ENCODE measurements around the gene METTL18.

METTL18 gene

GRCh38 chr1:169786974-169787373 lies 7.7 kb downstream of the METTL18 start:
- DNase-seq (ENCODE audit: low read depth in 2 of 2), result no peak

DNA sequence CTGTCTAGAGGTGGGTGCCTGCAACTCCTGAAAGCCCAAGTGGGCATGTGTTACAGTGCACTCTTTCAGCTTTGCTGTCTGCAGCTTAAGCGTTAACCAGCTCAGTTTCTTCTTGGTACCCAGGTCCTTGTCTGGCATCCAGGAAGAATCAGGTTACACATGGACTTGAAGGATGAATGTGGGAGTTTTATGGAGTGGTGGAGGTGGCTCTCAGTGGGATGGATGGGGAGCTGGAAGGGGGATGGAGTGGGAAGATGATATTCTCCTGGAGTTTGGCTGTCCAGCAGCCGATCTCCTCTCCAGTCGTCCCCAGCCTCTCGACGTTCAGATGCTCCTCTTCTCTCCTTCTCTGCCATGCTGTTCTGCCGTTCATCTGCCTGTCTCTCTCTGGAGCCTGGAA lies 9.4 kb downstream of the METTL18 start:
- DNase-seq (ENCODE audit: low read depth in 2 of 2), result no peak

- DNase-seq (ENCODE audit: low read depth in 2 of 2), result no peak
Measured at GRCh38 chr1:169784102-169784501, 10.6 kb downstream of the METTL18 start.

GRCh38 chr1:169782596-169782995 lies 12.1 kb downstream of the METTL18 start:
- DNase-seq (ENCODE audit: low read depth in 2 of 2), result no peak

GRCh38 chr1:169779970-169780369 lies 14.7 kb downstream of the METTL18 start:
- DNase-seq (ENCODE audit: low read depth in 2 of 2), result no peak

GRCh38 chr1:169779150-169779549 lies 15.6 kb downstream of the METTL18 start:
- no peak for DNase-seq (ENCODE audit: low read depth in 2 of 2)

DNA sequence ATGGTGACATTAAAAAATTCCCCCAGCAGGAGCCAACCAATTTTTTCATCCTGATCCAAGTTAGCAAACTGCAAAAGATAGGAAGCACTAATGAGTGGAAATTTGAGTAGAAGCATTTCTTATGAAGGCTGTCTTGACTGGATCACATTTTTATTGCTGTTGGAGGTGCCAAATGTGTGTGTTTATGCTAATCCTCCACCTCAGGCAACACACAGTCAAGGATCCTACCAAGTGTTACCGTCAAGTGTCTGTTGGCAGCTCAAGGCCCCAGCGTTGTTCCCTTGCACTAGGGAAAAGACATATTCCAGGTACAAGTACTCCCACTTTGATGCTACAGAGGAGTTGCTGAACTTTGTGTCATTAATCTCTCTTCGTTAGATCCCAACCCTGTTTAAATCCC lies 18.3 kb downstream of the METTL18 start:
- DNase-seq (ENCODE audit: low read depth in 2 of 2), result no peak

DNA sequence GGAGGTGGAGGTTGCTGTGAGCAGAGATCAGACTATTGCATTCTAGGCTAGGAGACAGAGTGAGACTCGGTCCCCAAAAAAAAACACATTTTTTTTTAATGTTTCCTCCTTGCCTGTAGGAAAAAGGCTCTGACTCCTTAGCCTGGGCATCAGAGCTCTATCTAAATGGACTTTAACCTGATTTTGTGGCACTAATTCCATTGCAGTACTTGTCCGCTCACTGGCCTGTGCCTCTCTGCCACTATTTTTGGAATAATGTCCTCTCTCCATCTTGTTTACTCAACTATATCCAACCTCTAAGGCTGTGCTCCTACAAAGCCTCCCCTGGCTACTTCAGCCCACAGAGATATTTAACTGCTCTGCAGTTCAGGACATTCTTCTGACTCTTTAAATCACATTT lies 26.5 kb downstream of the METTL18 start:
- no peak for DNase-seq (ENCODE audit: low read depth in 2 of 2)

- DNase-seq (ENCODE audit: low read depth in 2 of 2), result no peak
Measured at GRCh38 chr1:169765580-169766331, 29.0 kb downstream of the METTL18 start.

DNA sequence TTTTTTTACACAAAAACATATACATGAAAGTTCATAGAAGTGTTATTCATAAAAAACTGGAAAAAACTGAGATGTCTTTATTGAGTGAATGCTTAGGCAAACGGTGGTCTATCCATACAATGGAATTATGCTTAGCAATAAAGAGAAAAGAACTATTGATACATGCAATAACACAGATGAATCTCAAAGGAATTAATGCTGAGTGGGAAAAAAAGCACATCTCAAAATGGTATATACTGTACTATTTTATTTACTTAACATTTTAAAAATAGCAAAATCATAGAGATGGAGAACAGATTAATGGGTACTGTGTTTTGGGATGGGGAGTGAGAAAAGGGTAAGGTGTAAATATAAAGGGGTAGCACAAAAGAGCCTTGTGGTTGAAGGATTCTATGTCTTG lies 29.8 kb downstream of the METTL18 start:
- DNase-seq (ENCODE audit: low read depth in 2 of 2), result no peak

GRCh38 chr1:169762699-169763098 lies 32.0 kb downstream of the METTL18 start:
- DNase-seq (ENCODE audit: low read depth in 2 of 2), result no peak

DNA sequence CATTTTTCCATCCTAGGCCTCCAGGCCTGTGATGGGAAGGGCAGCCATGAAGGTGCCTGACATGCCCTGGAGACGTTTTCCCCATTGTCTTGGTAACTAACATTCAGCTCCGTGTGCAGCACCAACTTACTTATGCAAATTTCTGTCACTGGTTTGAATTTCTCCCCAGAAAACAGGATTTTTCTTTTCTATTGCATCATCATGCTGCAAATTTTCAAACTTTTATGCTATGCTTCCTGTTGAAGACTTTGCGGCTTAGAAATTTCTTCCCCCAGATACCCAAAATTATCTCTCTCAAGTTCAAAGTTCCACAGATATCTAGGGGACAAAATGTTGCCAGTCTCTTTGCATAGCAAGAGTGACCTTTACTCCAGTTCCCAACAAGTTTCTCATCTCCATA lies 35.7 kb downstream of the METTL18 start:
- DNase-seq (ENCODE audit: low read depth in 2 of 2), result no peak

GRCh38 chr1:169753549-169753948 lies 41.2 kb downstream of the METTL18 start:
- no peak for DNase-seq (ENCODE audit: low read depth in 2 of 2)

- DNase-seq (ENCODE audit: low read depth in 2 of 2), result no peak
Measured at GRCh38 chr1:169750041-169750440, 44.7 kb downstream of the METTL18 start.

GRCh38 chr1:169746550-169746949 lies 48.2 kb downstream of the METTL18 start:
- no peak for DNase-seq (ENCODE audit: low read depth in 2 of 2)

DNA sequence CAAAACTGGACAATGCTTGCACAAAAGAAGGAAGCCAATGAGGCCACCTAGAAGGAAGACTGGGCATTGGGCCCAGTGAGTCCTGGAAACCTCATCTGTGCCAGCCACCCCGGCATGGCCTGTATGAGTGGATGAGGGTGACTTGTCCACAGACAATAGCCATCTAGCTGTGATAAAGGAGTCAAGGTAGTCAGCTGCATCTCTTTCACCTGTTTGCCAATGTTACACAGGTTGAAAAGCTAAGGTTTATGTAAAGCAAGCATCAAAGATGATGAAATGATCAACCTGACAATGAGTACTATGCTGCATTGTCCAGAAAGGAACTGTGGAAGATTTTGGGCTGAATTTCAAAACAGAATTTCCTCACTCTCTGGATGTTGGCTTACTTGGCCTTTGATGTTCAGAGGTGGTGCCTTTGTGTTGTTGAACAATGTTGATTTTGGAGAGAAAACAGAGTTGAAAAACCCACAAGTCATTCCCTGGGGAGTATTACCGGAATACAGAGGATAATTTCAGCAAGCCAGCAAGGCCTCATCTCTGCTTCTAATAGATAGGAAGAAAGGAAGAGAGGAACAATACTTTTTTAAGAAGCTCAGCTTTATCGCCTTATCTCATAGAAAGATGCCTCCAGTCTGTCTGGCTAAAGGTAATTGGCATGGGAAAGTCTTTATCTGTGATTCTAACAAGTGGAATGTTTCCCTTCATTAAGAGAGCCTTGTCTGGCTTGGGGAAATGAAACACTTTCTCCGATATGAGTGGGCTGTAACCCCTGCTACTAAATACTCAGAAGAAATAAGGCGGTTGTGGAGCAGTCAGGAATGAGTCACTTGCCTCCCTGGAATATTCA lies 49.5 kb downstream of the METTL18 start:
- no peak for DNase-seq (ENCODE audit: low read depth in 2 of 2)

All from stimulated activated CD4-positive, alpha-beta T cell treated with anti-CD3 and anti-CD28 coated beads, Interleukin-12 subunit alpha, Interleukin-12 subunit beta, amount 100 ng/mL, for 24 hours (primary cell).